Activated CD4-positive, alpha-beta T cell treated with anti-CD3 and anti-CD28 coated beads for 4 hours (primary cell): ENCODE data around the gene DNAJA2.
"Not testable (repeated sequence)": the region's sequence is repeated elsewhere in the genome, so short reads cannot be mapped to it uniquely, and the experiment has no call there.

ENCODE experiments used
- DNase-seq, 2 donors: peaks; one replicate each; pipeline ENCODE4 v3.0.0-alpha.2; 2020

DNAJA2 gene

DNA sequence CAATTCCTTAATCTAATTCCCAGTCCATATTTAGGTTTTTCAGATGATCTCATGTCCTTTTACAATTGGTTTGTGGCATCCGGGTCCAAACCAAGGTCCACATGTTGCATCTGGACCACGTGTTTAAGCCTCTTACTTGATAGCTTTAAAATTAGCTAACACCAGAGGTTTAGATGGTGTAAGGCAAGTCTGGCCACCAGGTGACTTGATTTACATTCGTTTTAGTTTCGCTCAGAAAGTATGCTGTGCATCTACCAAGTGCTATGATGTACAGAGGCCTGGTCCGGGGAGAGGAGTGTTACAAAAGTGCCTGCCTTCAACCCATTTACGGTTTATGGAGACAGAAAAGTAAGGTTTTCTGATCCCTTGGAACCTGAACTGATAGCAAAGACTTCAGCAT, 878 bp upstream of the DNAJA2 start:
- peak; percentile 8 to 10 for DNase-seq

DNA sequence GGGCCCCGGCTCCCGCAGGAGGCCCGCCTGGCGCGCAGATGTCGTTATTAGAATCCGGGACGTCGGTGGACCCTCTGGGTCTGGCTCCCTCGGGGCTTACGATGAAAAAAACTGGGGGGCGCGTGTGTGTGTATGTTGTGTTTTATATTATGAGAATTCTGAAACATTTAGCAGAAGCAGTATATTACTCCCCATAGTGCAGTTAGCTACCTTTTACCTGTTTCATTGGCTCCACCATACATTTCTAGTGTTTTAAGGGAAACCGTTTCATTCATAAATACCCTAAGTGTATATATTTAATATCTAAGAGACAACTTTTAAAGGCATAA, 486 bp upstream of the DNAJA2 start:
- no peak for DNase-seq

DNA sequence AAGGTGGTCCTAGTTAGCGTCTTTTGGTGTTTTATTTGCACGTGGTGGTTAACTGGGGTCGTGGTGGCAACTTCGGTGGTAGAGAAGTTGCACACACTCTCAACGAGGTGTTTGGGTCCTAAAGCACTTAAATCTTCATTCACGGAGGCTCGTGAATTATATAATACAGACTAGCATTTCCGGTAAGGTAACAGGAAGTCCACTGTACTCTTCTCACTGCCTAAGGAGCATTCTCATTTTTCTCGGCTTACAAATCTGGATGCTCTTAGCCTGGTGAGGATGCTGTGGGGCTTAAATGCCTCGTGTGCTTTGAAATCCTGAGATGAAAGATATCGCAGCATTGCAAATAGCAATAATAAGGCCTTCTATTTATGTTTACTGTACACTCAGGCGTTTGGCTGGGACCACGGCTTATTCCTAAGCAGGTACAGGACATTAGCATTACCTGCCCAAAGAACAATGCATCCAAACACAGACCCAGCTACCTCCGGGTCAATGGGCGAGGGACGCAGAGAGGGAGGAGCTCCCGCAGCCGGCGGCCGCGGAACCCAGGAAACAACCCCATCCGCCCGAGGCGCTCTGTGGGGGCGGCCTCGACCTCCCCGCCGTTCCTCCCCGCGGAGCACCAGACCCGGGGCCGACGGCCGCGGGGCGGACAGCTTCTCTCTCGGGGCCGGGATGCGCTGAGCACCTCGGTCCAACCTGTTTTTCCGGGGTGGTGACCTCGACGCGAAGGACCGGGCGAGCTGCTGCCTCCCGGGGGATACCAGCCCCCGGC, 856 bp downstream of the DNAJA2 start:
- DNase-seq = peak; percentile 27 to 39

DNA sequence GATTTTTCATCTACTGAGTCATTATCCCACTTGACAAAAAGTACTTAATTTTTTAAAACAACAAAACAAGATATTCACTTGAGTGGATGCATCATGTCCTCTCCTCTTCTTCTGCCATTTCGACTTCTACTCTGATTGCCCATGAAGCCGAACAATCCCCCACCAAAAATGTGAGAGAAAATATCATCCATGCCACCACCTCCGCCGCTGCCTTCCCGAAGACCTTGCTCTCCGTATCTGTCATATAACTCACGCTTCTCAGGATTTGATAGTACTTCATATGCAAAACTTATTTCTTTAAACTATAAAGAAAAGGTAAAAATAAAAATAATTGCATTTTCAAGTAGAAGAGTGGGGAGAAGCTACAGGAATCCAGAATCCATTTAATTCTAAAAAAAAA, 2.2 kb downstream of the DNAJA2 start:
- no peak for DNase-seq

DNA sequence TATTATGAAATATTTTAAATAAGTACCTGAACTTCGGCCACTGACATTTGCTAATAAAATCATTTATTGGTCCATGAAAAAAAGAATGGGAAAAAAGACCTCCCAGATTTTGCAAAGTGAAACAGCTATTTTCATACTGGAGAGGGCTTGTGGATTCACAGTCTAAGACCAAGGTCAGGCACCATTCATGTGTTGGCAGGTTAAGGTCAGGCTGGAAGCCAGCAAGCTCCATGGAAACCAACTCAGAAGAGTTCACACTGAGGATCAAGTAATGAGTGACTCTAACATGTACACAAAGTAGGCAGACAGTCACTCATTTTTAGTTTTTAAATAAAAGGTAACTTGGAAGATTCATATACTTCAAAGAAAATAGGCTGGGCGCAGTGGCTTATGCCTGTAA, 3.4 kb downstream of the DNAJA2 start:
- no peak for DNase-seq

DNA sequence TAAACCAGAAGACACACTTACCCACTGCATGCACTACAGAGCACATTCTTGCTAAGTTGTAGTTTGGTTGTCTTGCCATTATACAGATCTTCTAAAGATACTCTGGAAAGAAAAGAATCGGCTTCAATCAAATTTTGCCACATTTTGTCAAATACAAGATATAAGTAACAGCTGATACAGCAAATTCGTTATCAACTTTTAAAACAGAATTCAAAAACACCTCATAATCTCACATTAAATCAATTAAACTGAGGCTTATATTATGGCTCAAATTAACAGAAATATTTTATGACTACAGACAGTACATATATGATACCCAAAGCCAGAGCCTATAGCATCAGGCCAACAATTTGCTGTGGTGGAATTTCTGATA, 5.4 kb downstream of the DNAJA2 start:
- DNase-seq = no peak

DNA sequence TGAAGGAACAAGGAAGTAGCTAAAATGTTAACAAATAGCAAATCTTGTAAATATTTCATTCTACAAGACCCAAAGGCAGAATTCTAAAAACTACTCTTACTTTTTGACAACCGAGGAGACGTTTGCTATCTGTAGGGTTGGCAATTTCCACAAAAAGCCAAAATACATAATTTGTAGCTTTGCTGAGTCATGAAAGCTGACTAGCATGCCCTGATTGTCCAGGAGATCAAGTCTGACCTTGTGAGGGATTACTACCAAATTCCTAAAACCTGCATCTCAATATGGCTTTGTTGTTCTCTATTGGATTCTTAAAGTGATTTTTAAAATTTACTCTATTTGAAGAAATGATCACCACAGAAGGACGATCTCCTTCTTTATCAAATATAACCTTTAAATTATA, 10.8 kb downstream of the DNAJA2 start:
- DNase-seq = no peak

DNA sequence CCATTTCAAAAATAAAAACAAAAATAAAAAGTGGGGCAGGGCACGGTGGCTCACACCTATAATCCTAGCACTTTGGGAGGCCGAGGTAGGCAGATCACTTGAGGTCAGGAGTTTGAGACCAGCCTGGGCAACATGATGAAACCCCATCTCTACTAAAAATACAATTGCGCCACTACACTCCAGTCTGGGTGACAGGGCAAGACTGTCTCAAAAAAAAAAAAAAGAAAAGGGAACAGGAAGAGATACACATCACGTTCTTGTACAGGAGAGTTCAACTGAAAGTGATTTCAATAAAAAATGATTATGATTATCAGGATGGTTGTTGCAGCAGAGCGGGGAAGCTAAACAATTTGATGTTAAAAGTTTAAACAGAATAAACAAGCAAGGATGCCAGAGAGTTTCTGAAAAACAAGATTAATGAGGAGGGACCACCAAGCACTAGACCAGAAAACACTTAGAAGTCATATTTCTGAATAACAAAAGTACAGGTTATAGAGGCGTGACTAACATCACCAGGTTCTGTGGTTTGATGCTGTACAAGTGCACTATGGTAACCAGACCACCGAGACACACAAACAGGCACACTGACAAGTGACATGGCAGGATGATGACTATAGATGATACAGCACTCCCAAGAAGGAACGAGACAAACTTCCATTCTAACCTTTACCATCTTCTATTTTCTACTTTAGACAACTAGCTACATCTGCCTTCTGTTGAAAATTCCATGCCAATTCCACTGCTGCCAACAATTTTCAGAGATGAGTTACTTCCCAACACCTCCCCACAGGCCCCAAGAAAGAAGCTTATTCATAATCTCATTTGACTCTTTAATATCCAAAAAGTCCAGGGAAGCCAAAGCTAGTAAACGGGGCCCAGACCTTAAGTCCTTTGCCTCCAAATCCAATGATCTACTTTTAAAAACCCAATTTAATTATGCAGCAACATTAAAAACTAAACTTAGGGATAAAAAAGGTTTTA, 11.8 kb downstream of the DNAJA2 start:
- no peak for DNase-seq

DNA sequence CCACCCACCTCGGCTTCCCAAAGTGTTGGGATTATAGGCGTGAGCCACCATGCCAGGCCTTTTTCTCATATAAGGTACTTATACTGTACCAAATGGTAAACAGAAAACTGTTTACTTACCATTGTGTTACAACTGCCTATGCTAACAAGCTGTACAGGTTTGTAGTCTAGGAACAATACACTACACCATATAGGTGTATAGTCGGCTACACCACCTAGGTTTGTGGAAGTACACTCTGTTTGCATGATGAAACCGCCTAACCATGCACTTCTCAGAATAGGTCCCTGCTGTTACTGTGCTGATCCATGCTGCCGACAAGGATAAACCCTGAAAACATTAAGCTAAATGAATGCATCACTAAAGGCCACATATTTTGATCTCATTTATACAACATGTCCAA, 18.9 kb downstream of the DNAJA2 start:
- DNase-seq = no peak

DNA sequence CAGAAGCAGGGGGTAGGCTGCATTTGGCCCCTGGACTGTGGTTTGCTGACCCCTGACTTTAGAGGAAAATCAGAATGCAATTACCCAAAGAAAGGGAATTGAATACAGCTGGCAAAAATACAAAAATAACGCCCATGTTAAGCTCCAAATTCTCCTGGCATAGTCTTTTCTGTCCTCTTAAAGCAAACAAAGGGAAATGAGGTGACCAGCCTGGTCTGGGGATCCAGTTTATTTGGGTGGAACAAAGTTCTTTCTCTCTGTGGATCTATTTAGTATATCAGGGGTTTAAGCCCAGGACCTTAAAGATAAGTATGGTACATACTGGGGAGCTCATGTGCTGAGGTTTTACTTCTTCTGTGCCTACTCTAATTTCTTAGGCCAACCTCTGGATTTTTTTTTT, 23.5 kb downstream of the DNAJA2 start:
- DNase-seq = no peak

DNA sequence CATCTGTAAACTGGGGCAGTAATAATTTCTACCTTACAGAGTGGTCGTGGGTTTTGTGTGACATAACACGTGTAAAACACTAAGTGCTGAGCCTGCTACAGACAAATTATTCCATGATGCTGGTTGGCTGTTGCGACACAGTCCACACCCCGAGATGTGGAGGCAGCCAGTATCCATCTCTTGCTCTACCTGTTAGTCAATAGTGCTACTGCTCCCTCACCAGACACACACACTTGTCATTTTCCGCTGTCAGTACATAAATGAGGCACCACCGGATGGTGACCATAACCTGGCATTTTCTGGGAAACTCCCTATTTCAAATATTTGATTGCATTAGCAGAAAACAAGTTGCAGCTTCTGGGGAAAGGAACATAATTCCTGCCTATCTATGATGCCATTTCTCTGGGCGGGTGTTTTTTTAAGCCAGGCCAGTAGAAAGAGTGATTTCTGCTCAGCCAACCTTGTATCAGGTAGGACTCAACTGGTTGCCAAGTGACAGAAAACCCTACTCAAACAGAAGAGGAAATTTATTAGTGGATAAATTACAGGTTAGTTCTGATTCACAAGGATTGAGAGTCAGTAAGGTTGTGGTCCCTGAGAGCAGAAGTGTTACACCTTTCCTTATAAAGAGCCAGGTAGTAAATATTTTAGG, 24.1 kb downstream of the DNAJA2 start:
- peak; percentile 13 to 19 for DNase-seq

DNA sequence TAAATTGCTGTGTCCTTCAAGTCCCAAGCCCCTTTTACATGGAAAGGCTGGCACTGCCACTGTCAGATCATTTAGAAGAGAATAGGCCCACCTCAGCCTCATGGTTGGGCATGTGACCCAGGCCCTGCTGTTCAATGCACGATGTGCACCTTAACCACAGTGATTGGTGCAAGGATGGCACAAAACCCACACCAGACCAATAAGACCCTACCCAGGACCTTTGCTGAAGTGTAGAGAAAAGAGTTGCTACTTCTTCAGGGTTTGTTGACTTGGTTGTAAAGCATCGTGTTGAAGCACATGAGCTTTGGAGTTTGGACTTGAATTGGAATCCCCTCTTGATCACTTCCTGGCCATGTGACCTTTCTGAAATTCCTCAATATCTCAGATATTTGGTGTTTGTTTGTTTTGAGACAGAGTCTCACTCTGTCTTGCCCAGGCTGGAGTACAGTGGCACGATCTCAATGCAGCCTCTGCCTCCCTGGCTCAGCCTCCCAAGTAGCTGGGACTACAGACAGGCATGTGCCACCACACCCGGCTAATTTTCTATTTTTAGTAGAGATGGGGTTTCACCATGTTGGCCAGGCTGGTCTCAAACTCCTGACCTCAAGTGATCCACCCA, 24.8 kb downstream of the DNAJA2 start:
- DNase-seq = no peak

DNA sequence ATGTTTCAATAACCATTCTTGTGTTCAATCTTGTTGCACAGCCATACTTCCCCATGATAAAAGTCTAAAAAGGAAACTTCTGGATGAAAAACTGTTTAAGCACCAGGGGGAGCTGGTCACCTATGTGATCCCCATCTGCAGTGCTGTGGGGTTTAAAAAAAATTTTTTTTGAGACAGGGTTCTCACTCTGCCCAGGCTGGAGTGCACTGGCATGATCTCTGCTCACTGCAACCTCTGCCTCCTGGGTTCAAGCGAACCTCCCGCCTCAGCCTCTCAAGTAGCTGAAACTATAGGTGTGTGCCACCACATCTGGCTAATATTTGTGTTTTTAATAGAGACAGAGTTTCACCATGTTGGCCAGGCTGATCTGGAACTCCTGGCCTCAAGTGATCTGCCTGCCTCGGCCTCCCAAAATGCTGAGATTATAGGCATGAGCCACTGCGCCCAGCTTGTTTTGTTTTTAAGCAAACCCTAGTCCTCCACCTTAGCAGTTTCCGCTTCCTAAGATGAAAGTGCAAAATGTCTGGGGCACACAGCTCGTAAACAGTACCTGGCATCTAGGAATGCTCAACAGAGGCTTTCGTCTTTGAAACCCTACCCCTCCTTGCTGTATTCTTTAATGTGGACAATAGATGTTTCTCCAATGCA, 25.4 kb downstream of the DNAJA2 start:
- peak in 1 of 2 donors; percentile 39 for DNase-seq

DNA sequence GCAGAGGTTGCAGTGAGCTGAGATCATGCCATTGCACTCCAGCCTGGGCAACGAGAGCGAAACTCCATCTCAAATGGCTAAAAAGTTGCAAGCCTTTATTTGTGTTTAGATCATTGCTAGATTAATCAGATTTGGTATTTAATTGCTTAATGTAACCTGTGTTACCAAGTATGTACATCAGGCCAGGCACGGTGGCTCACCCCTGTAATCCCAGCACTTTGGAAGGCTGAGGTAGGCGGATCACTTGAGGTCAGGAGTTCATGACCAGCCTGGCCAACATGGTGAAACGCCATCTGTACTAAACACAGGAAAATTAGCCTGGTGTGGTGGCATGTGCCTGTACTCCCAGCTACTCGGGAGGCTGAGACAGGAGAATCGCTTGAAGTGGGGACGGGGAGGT, 28.8 kb downstream of the DNAJA2 start:
- not testable (repeated sequence) for DNase-seq

DNA sequence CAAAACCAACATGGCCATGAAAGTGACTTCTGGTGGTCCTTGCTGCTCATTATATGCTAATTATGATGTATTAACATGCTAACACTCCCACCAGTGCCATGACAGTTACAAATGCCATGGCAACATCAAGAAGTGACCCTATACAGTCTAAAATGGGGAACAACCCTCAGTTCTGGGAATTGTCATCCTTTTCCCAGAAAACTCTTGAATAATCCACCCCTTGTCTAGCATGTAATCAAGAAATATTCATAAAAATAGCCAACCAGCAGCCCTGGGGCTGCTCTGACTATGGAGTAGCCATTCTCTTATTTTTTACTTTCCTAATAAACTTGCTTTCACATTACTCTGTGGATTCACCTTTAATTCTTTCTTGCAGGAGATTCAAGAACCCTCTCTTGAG, 35.9 kb downstream of the DNAJA2 start:
- DNase-seq = no peak

DNA sequence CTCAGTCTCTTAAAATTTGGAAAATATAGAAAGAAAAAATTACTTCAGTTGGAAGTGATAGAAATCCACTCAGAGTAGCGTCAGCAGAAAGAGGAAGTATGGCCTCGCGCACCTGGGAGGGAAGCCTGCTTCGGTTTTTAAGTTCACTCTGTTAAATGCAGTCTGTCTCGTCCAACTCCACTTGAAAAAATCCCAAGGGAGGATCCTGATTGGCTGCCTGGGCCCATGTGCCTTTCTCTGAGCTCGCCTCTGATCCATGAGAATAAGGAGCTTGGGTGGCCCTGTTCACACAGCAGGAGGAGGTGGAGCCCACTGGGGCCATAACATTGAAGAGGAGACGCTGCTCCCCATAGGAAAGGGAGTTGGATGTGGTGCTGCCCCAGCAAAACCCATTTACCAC, 40.7 kb downstream of the DNAJA2 start:
- no peak for DNase-seq

DNA sequence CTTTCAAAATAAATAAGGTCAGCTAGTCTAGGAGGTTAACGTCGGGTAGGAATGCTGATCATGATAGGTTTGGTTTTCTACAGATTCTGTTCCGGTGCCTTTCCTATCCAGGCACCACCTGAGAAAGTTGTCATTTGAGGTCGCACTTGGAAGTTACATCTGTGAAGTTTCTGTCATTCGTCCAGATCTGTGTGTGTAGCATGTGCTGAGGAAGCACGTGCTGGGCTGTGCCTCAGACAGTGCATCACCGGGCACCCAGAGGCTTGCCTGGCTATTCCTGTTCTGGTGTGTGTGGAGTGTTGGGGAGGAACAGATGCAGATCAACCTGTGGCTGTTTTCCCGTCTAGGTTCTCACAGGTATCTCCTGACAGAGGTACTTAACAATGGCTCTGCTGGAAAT, 42.6 kb downstream of the DNAJA2 start:
- no peak for DNase-seq

DNA sequence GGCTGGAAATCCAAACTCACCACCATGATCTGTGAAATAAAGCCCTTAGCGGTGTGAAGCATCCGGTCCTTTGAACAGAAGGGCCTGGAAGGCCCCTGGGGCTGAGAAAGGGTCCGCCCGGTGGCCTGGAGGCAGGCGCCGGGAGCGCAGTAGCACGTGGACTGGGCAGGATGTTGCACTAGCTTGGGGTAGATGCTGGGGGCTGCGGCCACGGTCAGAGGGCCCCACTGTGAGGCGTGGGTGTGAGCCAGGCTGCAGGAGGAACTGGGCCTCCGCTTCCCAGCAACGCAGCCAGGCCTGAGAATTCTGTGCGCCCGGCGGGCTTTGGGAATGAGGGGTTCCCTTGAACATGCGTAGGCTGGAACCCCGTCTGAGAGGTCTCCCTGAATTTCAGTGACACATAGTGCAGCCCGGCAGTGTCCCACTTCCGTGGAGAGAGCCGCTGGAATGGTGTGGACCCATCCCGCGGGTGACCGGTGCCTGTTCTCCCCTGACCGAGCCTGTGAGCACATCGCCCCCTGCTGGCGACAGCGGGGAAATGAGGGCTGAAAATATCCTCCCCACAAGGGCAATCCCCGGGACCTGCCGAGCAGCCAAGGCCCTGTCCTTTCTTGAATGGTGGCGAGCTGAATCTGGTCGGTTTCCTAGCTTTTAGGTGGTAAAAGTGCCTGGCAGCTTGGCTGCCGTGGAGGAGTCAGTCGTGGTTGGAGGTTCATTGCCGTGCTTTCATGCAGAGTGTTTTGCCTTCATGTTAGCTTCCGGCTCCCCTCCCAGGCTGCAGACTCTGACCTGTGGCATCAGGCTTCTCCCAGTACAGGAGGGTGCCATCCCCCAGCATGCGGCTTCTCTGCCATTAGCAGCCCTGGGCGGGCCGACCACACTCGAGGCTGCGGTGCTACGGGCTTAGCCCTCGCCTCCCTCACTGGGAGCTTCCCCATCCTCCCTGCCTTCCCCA, 43.8 kb downstream of the DNAJA2 start:
- DNase-seq = peak; percentile 47 to 62

DNA sequence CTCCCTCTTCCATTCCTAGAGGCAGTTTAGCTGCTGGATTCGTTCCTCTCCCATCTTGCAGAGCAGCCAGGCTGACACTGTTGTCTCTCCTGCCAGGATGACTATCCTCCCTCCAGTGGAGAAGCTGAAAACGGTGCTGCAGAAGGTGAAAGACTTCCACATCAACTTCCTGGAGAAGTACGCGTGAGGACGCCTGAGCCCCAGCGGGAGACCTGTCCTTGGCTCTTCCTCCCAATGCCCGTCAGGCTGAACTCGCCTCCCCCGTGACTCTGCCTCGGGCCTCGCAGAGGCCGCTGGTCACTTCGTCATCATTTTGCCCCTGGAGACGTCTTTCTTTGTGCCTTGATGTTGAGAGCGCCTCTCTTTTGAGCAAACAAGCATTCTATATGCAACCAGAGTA, 44.7 kb downstream of the DNAJA2 start:
- DNase-seq = no peak

DNA sequence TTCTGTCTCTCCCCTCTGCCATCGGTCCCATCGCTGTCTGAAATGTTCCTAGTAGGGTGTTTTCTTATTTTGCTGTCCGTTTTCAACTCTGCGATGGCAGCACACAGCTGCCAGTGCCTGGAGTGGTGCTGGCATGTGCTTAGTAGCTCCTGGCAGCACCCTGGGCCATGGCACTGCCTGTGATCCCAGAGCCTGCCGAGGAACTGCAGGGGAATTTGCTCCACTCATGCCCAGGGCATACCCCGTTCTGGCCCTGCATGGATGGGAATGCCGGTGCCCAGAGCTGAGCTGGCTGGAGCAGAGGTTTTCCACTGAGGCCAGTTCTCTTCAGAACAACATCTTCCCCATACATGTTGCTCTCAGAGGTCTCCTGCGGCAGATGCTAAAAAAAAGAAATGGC, 46.2 kb downstream of the DNAJA2 start:
- no peak for DNase-seq

DNA sequence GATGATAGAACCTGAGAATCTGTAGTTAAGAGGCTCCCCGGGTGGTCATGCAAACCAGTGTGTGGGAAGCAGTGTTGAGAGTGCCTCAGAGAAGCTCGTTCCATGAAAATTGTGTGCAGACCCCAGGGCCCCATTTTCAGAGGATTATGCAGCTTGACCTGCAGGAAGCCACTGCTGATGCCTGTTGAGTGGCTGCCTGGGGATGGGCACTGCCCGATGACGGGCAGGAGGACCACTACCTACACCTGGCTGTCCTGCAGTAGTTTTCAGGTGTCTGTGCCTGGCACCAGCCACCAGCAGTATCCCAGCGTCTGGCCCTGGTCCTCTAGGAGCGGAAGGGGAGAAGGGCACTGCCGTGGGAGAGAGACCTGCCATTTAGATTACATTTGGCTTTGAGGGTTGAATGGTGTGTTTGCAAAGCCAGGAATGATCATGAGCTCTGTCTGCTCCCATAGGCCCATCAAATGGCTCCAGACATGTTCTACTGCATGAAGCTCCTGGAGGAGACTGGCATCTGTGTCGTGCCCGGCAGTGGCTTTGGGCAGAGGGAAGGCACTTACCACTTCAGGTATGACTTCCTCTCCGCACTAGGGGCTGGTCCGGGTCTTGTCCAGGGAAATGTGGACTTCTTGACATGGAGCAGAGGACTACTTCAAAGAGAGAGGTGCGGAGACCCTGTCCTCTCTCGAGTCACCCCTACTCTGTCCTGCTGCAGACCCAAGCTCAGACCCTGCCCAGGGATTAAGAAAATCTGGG, 46.8 kb downstream of the DNAJA2 start:
- DNase-seq = no peak
